CD4-positive, alpha-beta memory T cell (primary cell): ENCODE measurements around the gene PPIP5K2. TPM values are rescaled to one million over a fixed set of nuclear protein-coding genes. Genes with fewer than 3 reads are reported as not detected.
"Not testable (repeated sequence)": the region's sequence is repeated elsewhere in the genome, so short reads cannot be mapped to it uniquely, and the experiment has no call there.

Experiments
- CTCF ChIA-PET: fragments of 350-600 bp; sonication (Branson Sonifier 250); formaldehyde crosslinking; loops from one replicate; lab custom pipeline; 2021; ENCODE audit warnings: inconsistent platforms; ENCODE audit not compliant: partially characterized antibody; lab: Charles Lee
- POLR2A ChIA-PET: fragments of 350-600 bp; sonication (Branson Sonifier 250); formaldehyde crosslinking; loops from one replicate; lab custom pipeline; 2021; ENCODE audit not compliant: partially characterized antibody; lab: Charles Lee
- DNase-seq, 5 donors: peaks; one replicate each; pipeline versions ENCODE4 v3.0.0 to v3.0.0-alpha.2; 2020 to 2022; ENCODE audit warnings: mixed read lengths in 1 of 5
- H3K27ac ChIP-seq: one replicate; pipeline ENCODE4 v1.7.0; 2013; ENCODE audit warnings: low read depth, low read length
- H3K27me3 ChIP-seq: 2 replicates; pipeline ENCODE4 v1.7.0; 2013; ENCODE audit warnings: mild to moderate bottlenecking, low read length, moderate library complexity; ENCODE audit not compliant: insufficient read depth
- H3K36me3 ChIP-seq: 2 replicates; pipeline ENCODE4 v1.7.0; 2013; ENCODE audit warnings: mild to moderate bottlenecking, low read length, moderate library complexity; ENCODE audit not compliant: insufficient read depth
- H3K4me1 ChIP-seq: 2 replicates; pipeline ENCODE4 v1.7.0; 2013; ENCODE audit warnings: mild to moderate bottlenecking, low read length, moderate library complexity; ENCODE audit not compliant: insufficient read depth
- H3K4me3 ChIP-seq, 2 donors: one replicate each; pipeline ENCODE4 v1.7.0; 2013; ENCODE audit warnings: low read length in 2 of 2, mild to moderate bottlenecking in 1 of 2
- H3K9me3 ChIP-seq, 2 donors: one replicate each; pipeline ENCODE4 v1.7.0; 2013; ENCODE audit warnings: low read length in 2 of 2, control low read depth in 1 of 2; ENCODE audit not compliant: control insufficient read depth in 1 of 2
- H3K27ac Mint-ChIP-seq, 7 donors: one replicate each; pipeline ENCODE4 v1.8.0; 2020 to 2021; ENCODE audit warnings: mixed read lengths in 7 of 7, mild to moderate bottlenecking in 6 of 7, inconsistent platforms in 3 of 7, moderate library complexity in 3 of 7
- H3K27me3 Mint-ChIP-seq, 2 donors: one replicate each; pipeline ENCODE4 v1.8.0; 2020 to 2021; ENCODE audit warnings: mixed read lengths in 2 of 2
- H3K36me3 Mint-ChIP-seq, 2 donors: one replicate each; pipeline ENCODE4 v1.8.0; 2020 to 2021; ENCODE audit warnings: mixed read lengths in 2 of 2, inconsistent platforms in 1 of 2, mild to moderate bottlenecking in 1 of 2
- H3K4me1 Mint-ChIP-seq, 4 donors: one replicate each; pipeline ENCODE4 v1.8.0; 2020 to 2021; ENCODE audit warnings: mixed read lengths in 4 of 4, mild to moderate bottlenecking in 1 of 4
- H3K4me3 Mint-ChIP-seq, 8 donors: one replicate each; pipeline ENCODE4 v1.8.0; 2020 to 2021; ENCODE audit warnings: mixed read lengths in 8 of 8, mild to moderate bottlenecking in 7 of 8, moderate library complexity in 6 of 8, inconsistent platforms in 3 of 8
- H3K9me3 Mint-ChIP-seq, 8 donors: one replicate each; pipeline ENCODE4 v1.8.0; 2020 to 2021; ENCODE audit warnings: mixed read lengths in 8 of 8, mild to moderate bottlenecking in 5 of 8, inconsistent platforms in 3 of 8, moderate library complexity in 1 of 8
- intact Hi-C: fragments of 100-400 bp; cut with micrococcal nuclease; formaldehyde crosslinking; loops from one replicate; pipeline ENCODE4 v1.15.1; 2023
- polyA plus RNA-seq, 2 donors: library from polyadenylated mRNA; unstranded; fragments of 300-500 nt; fragmentation: Illumina TruSeq; gene quantifications; one replicate each; pipeline ENCODE4 v1.2.3, GENCODE V29; 2021
- total RNA-seq, 2 experiments: library from RNA; stranded (reverse); gene quantifications; one replicate each; pipeline ENCODE4 v1.2.3, GENCODE V29; 2021

Gene PPIP5K2
- total and polyA plus RNA-seq, 4 experiments from 2014 or later = 21.1 to 66.5 (median 43.3) TPM

DNA sequence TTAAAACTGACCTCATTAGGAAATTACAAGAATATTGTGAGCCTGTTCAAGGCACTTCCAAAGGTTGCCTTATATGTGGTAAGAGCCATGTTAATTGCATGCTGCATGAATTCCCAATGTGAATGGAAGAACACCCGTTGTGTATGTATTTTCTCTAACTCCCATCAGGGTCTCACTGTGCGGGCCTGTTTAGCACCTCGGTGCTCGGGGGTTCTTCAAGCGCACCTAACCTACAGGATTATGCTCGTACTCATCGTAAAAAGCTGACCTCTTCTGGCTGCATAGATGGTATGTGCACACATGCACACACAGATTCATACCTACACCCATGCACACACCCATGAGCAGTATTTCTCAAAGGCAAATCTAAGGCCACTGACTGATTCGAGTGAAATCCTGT lies 66.1 kb downstream of the PPIP5K2 start:
- H3K27me3 ChIP-seq = no peaks in the 10 kb centered on the region
- no peaks in the 10 kb centered on the region for H3K9me3 Mint-ChIP-seq
- H3K27ac ChIP-seq = no peak overlapping the region
- intact Hi-C loops = no loop called here
- H3K36me3 ChIP-seq = peaks cover 11% of the 10 kb centered on the region
- H3K27me3 Mint-ChIP-seq = no peaks in the 10 kb centered on the region
- POLR2A ChIA-PET = no interaction called here
- no peaks in the 10 kb centered on the region for H3K4me1 ChIP-seq
- peaks cover 46 to 59% of the 10 kb centered on the region in 2 donors for H3K36me3 Mint-ChIP-seq
- no peaks in the 10 kb centered on the region for H3K9me3 ChIP-seq
- no peak for DNase-seq
- peaks cover 0 to 2% (median 0%) of the 10 kb centered on the region in 4 donors for H3K4me1 Mint-ChIP-seq
- CTCF ChIA-PET = interaction anchor here (1.4 kb wide), 1 partner anchor 38 kb away, joined by 5 read pairs; no protein-coding TSS in a partner anchor
- no peak overlapping the region for H3K27ac Mint-ChIP-seq
- no peak overlapping the region for H3K4me3 Mint-ChIP-seq
- H3K4me3 ChIP-seq = no peak overlapping the region

DNA sequence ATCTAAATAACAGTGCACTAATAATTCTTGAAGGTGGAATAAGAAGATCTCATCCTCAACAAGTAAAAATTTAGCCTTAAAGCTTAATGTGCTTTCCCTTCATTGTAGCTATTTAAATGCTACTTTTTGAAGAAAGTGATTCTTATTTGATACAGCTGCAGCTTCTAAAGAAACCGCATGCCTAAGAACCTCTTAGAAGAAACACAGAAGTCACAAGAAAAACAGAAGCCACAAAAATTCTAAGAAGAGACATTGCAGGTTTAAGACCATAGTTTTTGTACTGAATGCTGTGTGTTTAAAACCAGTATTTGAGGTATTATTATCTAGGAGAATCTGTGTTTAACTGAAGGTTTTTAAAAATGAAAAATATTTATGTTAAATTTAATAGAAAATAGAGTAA lies 68.3 kb downstream of the PPIP5K2 start:
- intact Hi-C loops = no loop called here

DNA sequence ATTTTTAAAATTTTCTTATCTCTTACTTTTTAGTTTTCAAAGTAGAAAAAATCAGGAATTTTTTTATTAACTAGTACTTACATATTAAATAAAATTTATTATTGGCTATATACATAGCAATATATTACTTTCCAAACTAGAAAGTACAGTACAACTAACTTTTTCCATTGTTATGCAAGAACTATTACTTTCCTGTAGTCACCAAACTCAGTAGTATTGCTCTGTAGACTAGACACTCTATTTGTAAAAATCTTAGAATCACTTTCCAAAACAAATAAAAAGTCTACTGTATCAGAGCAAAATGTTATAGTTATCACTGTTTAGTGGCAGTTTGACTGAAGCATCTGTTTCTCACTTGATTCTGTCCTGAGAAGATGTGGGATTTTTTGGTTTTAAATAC lies 83.1 kb downstream of the PPIP5K2 start:
- no peaks in the 10 kb centered on the region for H3K27me3 Mint-ChIP-seq
- H3K4me3 Mint-ChIP-seq = no peak overlapping the region
- POLR2A ChIA-PET = no interaction called here
- intact Hi-C loops = no loop called here
- peaks cover 0 to 2% (median 0%) of the 10 kb centered on the region in 8 donors for H3K9me3 Mint-ChIP-seq
- peaks cover 0 to 5% (median 1%) of the 10 kb centered on the region in 4 donors for H3K4me1 Mint-ChIP-seq
- peaks cover 51 to 68% of the 10 kb centered on the region in 2 donors for H3K36me3 Mint-ChIP-seq
- Histone ChIP-seq H3K4me1 (no peaks in the 10 kb centered on the region), H3K4me3 (no peak overlapping the region), H3K27ac (no peak overlapping the region), H3K27me3 (no peaks in the 10 kb centered on the region), H3K36me3 (peaks cover 7% of the 10 kb centered on the region), H3K9me3 (no peaks in the 10 kb centered on the region)
- CTCF ChIA-PET = no interaction called here
- no peak for DNase-seq
- no peak overlapping the region for H3K27ac Mint-ChIP-seq

More for the DNA sequence above, 68.3 kb downstream of the PPIP5K2 start:
- no peak for DNase-seq
- Mint-ChIP-seq H3K27me3 (no peaks in the 10 kb centered on the region), H3K9me3 (no peaks in the 10 kb centered on the region), H3K4me3 (no peak overlapping the region), H3K27ac (no peak overlapping the region), H3K4me1 (peaks cover 0 to 2% (median 0%) of the 10 kb centered on the region in 4 donors), H3K36me3 (peaks cover 42 to 53% of the 10 kb centered on the region in 2 donors)
- CTCF ChIA-PET = interaction anchor here (1.0 kb wide), 1 partner anchor 37 kb away, joined by 3 read pairs; no protein-coding TSS in a partner anchor
- POLR2A ChIA-PET = no interaction called here
- no peak overlapping the region for H3K4me3 ChIP-seq
- H3K27me3 ChIP-seq = no peaks in the 10 kb centered on the region
- peaks cover 5% of the 10 kb centered on the region for H3K36me3 ChIP-seq
- no peaks in the 10 kb centered on the region for H3K4me1 ChIP-seq
- no peak overlapping the region for H3K27ac ChIP-seq
- no peaks in the 10 kb centered on the region for H3K9me3 ChIP-seq

DNA sequence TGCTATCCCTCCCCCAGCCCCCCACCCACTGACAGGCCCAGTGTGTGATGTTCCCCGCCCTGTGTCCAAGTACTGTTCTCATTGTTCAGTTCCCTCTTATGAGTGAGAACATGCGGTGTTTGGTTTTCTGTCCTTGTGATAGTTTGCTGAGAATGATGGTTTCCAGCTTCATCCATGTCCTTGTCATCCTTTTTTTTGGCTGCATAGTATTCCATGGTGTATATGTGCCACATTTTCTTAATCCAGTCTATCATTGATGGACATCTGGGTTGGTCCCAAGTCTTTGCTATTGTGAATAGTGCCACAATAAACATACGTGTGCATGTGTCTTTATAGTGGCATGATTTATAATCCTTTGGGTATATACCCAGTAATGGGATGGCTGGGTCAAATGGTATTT lies 84.9 kb downstream of the PPIP5K2 start:
- CTCF ChIA-PET, DNase-seq, H3K27ac Mint-ChIP-seq, H3K4me1 ChIP-seq, H3K36me3 ChIP-seq, H3K9me3 ChIP-seq, H3K4me3 Mint-ChIP-seq, H3K27me3 Mint-ChIP-seq, H3K4me1 Mint-ChIP-seq, H3K9me3 Mint-ChIP-seq, intact Hi-C loops, H3K4me3 ChIP-seq, POLR2A ChIA-PET, H3K27ac ChIP-seq, H3K27me3 ChIP-seq: not testable (repeated sequence)
- H3K36me3 Mint-ChIP-seq = peaks cover 46 to 60% of the 10 kb centered on the region in 2 donors

DNA sequence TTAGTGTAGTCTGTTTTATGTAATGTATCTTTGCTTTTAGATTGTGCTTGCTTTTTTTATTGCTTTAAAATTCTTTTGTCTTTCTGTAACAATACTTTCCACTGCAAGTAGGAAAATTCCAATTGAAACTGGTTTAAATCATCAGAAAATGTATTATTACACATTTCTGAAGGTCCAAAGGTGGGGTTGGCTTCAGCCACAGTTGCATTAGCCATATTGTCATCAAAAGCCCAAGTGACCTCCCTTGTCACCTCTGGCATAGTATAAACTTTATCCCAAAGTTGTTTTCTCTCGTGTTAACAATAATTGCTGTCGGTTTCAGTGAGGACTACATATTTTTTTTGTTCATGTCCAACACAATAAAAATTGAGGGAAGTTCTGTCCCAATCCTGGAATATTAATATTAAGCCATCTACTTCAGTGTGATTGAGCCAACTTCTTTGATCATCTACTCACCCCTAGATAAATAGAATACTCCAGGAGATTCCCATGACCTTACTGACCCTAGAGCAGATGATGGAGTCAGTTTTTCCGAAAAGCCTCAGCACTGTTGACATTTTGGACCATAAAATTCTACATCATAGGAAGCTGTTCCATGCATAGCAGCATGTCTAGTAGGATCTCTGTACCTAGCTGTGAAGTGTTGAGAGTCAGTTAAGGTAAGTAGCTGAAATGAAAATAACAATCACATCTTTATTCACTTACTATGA lies 86.0 kb downstream of the PPIP5K2 start:
- Mint-ChIP-seq H3K27ac (no peak overlapping the region), H3K4me1 (peaks cover 4 to 9% (median 5%) of the 10 kb centered on the region in 4 donors), H3K36me3 (peaks cover 41 to 53% of the 10 kb centered on the region in 2 donors), H3K9me3 (peaks cover 0 to 2% (median 0%) of the 10 kb centered on the region in 8 donors), H3K4me3 (no peak overlapping the region), H3K27me3 (no peaks in the 10 kb centered on the region)
- H3K27me3 ChIP-seq = no peaks in the 10 kb centered on the region
- intact Hi-C loops = no loop called here
- no peaks in the 10 kb centered on the region for H3K9me3 ChIP-seq
- DNase-seq = no peak
- H3K4me3 ChIP-seq = no peak overlapping the region
- H3K27ac ChIP-seq = no peak overlapping the region
- no peaks in the 10 kb centered on the region for H3K36me3 ChIP-seq
- peaks cover 3% of the 10 kb centered on the region for H3K4me1 ChIP-seq
- CTCF ChIA-PET = no interaction called here
- POLR2A ChIA-PET = no interaction called here

DNA sequence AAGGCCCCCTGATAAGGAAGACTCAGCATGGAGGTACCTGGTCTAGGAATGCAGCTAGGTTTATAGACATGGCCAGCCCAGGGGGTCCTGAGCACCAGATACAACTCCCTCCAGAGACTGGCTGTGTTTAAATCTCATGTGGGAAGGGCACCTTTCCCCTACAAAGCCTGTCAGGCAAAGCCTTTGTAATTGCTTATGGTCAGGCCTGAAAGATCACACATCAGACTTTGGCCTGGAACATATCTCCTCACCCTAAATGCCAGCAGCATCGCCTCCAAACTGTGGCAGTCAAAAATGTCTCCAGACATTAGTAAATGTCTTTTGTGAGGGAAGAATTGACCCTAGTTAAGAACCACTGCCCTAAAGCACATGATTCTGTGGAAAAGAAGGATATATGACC lies 86.9 kb downstream of the PPIP5K2 start:
- H3K4me1 Mint-ChIP-seq = peaks cover 12 to 17% (median 13%) of the 10 kb centered on the region in 4 donors

DNA sequence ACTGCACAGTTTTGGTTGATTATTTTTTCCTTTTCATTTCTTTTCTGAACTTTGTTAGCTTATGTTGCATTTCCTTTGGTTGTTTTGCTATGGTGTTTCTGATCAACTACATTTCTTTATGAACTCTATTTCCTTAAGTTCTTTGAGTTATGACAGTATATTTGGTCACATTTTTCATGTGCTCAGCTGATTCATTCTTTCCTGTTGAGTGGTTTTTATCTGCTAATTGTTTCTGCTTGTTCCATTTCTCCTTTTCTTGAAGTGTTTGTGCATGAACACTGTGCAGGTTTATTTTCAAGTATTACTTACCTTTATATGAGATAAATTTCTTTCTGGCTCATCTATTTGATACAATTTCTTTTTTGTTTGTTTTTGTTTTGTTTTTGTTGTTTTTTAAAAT lies 87.6 kb downstream of the PPIP5K2 start:
- Mint-ChIP-seq H3K27me3 (no peaks in the 10 kb centered on the region), H3K9me3 (peaks cover 0 to 2% (median 0%) of the 10 kb centered on the region in 8 donors), H3K27ac (no peak overlapping the region), H3K4me3 (no peak overlapping the region), H3K4me1 (peaks cover 14 to 21% (median 17%) of the 10 kb centered on the region in 4 donors), H3K36me3 (peaks cover 33 to 46% of the 10 kb centered on the region in 2 donors)
- intact Hi-C loops = no loop called here
- Histone ChIP-seq H3K27me3 (no peaks in the 10 kb centered on the region), H3K27ac (no peak overlapping the region), H3K4me1 (peaks cover 15% of the 10 kb centered on the region), H3K4me3 (no peak overlapping the region), H3K36me3 (no peaks in the 10 kb centered on the region), H3K9me3 (no peaks in the 10 kb centered on the region)
- ChIA-PET CTCF (no interaction called here), POLR2A (no interaction called here)
- no peak for DNase-seq

More for the DNA sequence above, 86.9 kb downstream of the PPIP5K2 start:
- Histone ChIP-seq H3K4me3 (no peak overlapping the region), H3K27me3 (no peaks in the 10 kb centered on the region), H3K9me3 (no peaks in the 10 kb centered on the region), H3K27ac (no peak overlapping the region), H3K4me1 (peaks cover 12% of the 10 kb centered on the region), H3K36me3 (no peaks in the 10 kb centered on the region)
- Mint-ChIP-seq H3K4me3 (no peak overlapping the region), H3K27me3 (no peaks in the 10 kb centered on the region), H3K9me3 (peaks cover 0 to 2% (median 0%) of the 10 kb centered on the region in 8 donors), H3K36me3 (peaks cover 34 to 46% of the 10 kb centered on the region in 2 donors), H3K27ac (no peak overlapping the region)
- POLR2A ChIA-PET = no interaction called here
- DNase-seq = no peak
- CTCF ChIA-PET = no interaction called here
- intact Hi-C loops = no loop called here
